ENCODE data around the gene KCNV2.

The KCNV2 gene

GRCh38 chr9:2717385-2717784 lies at the start of gene KCNV2:
KCNV2 (plus strand) TSS chr9:2717510; CDS start chr9:2717740, 230 bp downstream.
- Histone ChIP-seq H3K27ac (ENCODE audit: low read length) (no peak within 1 kb of the TSS), H3K4me3 (ENCODE audit: low read length) (no peak within 1 kb of the TSS)

DNA sequence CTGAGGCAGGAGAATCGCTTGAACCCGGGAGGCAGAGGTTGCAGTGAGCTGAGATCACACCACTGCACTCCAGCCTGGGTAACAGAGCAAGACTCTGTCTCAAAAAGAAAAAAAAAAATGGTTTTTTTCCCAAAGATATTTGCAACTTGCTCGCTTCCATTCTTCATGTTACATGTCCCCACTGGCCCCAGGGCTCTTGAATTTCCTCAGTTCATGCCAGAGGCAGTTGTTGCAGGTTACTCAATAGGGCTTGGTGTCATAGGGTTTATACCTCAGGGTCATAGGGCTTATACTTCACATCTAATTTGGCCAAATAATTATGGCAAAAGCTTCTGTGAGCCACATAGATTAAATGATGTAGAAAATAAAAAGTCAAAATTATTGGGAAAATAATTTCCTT lies 44.1 kb upstream of the KCNV2 start:
- H3K9me3 ChIP-seq (ENCODE audit: insufficient read depth, low read depth, low read length) = no peaks in the 10 kb centered on the region
- H3K9ac ChIP-seq (ENCODE audit: low read depth, low read length) = no peak overlapping the region
- peaks cover 10% of the 10 kb centered on the region for H3K4me1 ChIP-seq (ENCODE audit: insufficient read depth, low read length)
- H3K36me3 ChIP-seq (ENCODE audit: insufficient read depth, low read depth, low read length) = no peaks in the 10 kb centered on the region
- H3K27ac ChIP-seq (ENCODE audit: low read length) = no peak overlapping the region
- no peak overlapping the region for H3K4me3 ChIP-seq (ENCODE audit: low read length)
- H3K27me3 ChIP-seq (ENCODE audit: insufficient read depth, low read length) = no peaks in the 10 kb centered on the region

More at GRCh38 chr9:2717385-2717784, at the start of gene KCNV2:
- Histone ChIP-seq H3K9me3 (ENCODE audit: insufficient read depth, low read depth, low read length) (no peaks in the 10 kb centered on the region), H3K9ac (ENCODE audit: low read depth, low read length) (no peak within 1 kb of the TSS), H3K36me3 (ENCODE audit: insufficient read depth, low read depth, low read length) (no peaks in the 10 kb centered on the region), H3K27me3 (ENCODE audit: insufficient read depth, low read length) (no peaks in the 10 kb centered on the region), H3K4me1 (ENCODE audit: insufficient read depth, low read length) (no peaks in the 10 kb centered on the region)

DNA sequence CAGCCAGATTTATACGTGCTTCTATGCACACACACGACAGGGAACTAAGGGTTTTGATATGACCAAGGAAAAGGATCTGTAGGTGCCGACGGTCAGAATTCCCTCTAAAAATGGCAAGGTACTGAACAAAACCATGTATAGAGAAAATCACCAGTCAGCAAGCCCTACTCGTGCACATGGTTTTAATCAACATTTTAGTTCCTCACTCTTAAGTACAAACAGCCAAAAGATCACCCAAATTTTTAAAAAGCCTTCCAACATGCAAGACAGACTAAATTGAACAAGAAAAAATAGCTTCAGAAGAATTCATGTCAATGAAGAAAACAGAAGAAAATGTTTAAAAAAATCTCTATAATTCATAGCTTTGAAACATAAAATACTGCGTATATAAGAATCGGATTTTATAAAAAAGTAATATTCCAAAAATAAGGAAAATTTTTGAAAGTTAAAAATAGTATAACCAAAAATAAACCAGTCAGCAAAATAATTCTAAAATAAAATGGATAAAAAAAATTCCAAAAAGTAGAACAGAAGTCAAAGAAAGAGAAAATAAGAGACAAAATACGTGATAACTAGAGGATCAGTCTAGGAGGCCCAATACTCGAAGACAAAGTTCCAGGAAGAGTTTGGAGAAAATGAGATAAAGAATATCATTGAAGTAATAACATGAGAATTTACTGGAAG lies 43.0 kb upstream of the KCNV2 start:
- Histone ChIP-seq H3K4me3 (ENCODE audit: low read length) (no peak overlapping the region), H3K27ac (ENCODE audit: low read length) (no peak overlapping the region), H3K36me3 (ENCODE audit: insufficient read depth, low read depth, low read length) (no peaks in the 10 kb centered on the region), H3K9me3 (ENCODE audit: insufficient read depth, low read depth, low read length) (no peaks in the 10 kb centered on the region), H3K27me3 (ENCODE audit: insufficient read depth, low read length) (no peaks in the 10 kb centered on the region), H3K4me1 (ENCODE audit: insufficient read depth, low read length) (peaks cover 10% of the 10 kb centered on the region), H3K9ac (ENCODE audit: low read depth, low read length) (no peak overlapping the region)

DNA sequence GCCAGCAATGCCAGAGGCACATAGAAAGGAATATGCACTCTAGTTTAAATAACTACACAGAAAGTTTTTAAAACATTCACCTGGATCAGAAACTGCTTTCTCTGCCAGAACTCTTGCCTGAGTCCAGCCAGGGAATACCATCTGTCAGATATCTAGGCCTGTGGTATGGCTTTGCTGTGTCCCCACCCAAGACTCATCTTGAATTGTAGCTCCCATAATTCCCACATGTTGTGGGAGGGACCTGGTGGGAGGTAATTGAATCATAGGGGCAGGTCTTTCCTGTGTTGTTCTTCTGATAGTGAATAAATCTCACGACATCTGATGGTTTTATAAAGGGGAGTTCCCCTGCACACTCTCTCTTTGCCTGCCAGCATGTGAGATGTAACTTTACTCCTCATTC lies 41.5 kb upstream of the KCNV2 start:
- Histone ChIP-seq H3K36me3 (ENCODE audit: insufficient read depth, low read depth, low read length) (no peaks in the 10 kb centered on the region), H3K9ac (ENCODE audit: low read depth, low read length) (no peak overlapping the region), H3K27me3 (ENCODE audit: insufficient read depth, low read length) (no peaks in the 10 kb centered on the region), H3K4me1 (ENCODE audit: insufficient read depth, low read length) (peaks cover 10% of the 10 kb centered on the region), H3K4me3 (ENCODE audit: low read length) (no peak overlapping the region), H3K27ac (ENCODE audit: low read length) (no peak overlapping the region), H3K9me3 (ENCODE audit: insufficient read depth, low read depth, low read length) (no peaks in the 10 kb centered on the region)

- Histone ChIP-seq H3K9me3 (ENCODE audit: insufficient read depth, low read depth, low read length) (no peaks in the 10 kb centered on the region), H3K36me3 (ENCODE audit: insufficient read depth, low read depth, low read length) (no peaks in the 10 kb centered on the region), H3K27me3 (ENCODE audit: insufficient read depth, low read length) (no peaks in the 10 kb centered on the region), H3K4me3 (ENCODE audit: low read length) (no peak overlapping the region), H3K9ac (ENCODE audit: low read depth, low read length) (no peak overlapping the region), H3K4me1 (ENCODE audit: insufficient read depth, low read length) (peaks cover 10% of the 10 kb centered on the region), H3K27ac (ENCODE audit: low read length) (no peak overlapping the region)
These were observed 40.8 kb upstream of the KCNV2 start for GRCh38 chr9:2676466-2676865.

DNA sequence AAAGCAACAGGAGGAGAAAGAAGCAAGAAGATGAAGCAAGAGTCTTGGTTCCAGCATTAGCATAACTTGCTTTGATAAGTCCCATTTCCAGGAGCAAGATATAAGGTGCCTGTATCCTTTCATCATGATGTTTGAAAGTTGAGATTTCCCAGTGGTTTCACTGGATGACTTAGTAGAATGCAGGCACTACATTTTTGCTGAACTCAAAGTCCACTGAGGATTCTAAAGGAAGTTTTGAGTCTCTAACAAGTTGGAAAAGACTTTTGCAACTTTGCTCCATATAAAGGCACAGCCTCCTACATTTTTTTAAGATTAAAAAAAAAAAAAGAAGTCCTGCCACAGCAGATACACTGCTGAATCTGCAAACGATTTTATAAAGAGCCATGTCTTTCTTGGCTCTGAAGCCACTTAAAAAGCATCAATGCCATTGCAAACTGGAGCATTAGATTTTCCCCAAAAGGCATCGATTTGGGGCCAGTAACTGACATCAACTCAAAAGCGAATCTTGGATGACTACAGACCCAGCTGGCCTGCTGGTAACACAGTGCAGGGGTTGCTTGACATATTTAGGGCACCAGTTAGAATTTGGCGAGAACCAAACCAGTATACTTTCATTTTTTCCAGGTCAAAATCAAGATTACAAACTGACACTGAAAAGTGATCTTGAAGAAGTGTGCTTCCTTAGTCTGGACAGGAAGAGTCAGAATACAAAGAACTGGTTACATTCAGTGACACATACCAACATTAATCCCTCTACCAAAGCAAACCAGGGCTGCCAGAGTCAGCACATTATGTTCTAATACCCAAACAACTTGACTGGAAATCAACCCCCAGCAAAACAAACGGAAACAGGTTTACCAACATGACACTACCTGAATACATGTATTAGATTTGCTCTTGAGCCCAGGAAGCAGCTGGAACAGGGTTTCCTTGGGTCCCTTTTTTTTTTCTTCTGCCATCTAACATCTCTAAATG lies 39.1 kb upstream of the KCNV2 start:
- Histone ChIP-seq H3K9me3 (ENCODE audit: insufficient read depth, low read depth, low read length) (no peaks in the 10 kb centered on the region), H3K4me1 (ENCODE audit: insufficient read depth, low read length) (peaks cover 10% of the 10 kb centered on the region), H3K27me3 (ENCODE audit: insufficient read depth, low read length) (no peaks in the 10 kb centered on the region), H3K27ac (ENCODE audit: low read length) (no peak overlapping the region), H3K9ac (ENCODE audit: low read depth, low read length) (no peak overlapping the region), H3K36me3 (ENCODE audit: insufficient read depth, low read depth, low read length) (no peaks in the 10 kb centered on the region), H3K4me3 (ENCODE audit: low read length) (no peak overlapping the region)

DNA sequence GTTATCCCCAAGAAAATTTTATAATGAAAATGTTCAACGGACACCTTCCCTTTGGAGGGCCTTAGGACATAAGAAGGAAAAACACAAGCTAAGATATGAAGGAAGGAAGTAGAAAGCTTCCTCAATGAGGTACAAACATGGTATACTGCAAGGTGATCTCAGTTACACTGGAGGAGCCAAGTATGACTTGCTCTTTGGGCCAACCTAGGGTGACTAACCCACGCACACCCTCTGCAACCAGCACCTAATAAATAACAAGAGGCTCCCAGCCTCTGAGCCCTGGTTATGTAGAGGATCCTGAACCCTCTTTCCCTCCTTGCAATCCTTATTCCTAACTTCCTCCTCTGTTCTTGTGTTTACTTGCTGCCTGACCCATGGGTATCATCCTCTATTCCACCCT lies 38.3 kb upstream of the KCNV2 start:
- H3K9me3 ChIP-seq (ENCODE audit: insufficient read depth, low read depth, low read length) = no peaks in the 10 kb centered on the region
- no peak overlapping the region for H3K9ac ChIP-seq (ENCODE audit: low read depth, low read length)
- H3K27me3 ChIP-seq (ENCODE audit: insufficient read depth, low read length) = no peaks in the 10 kb centered on the region
- no peaks in the 10 kb centered on the region for H3K36me3 ChIP-seq (ENCODE audit: insufficient read depth, low read depth, low read length)
- H3K4me3 ChIP-seq (ENCODE audit: low read length) = no peak overlapping the region
- no peak overlapping the region for H3K27ac ChIP-seq (ENCODE audit: low read length)
- H3K4me1 ChIP-seq (ENCODE audit: insufficient read depth, low read length) = peaks cover 10% of the 10 kb centered on the region

GRCh38 chr9:2681981-2682380 lies 35.3 kb upstream of the KCNV2 start:
- no peaks in the 10 kb centered on the region for H3K27me3 ChIP-seq (ENCODE audit: insufficient read depth, low read length)
- H3K36me3 ChIP-seq (ENCODE audit: insufficient read depth, low read depth, low read length) = no peaks in the 10 kb centered on the region
- H3K4me3 ChIP-seq (ENCODE audit: low read length) = no peak overlapping the region

DNA sequence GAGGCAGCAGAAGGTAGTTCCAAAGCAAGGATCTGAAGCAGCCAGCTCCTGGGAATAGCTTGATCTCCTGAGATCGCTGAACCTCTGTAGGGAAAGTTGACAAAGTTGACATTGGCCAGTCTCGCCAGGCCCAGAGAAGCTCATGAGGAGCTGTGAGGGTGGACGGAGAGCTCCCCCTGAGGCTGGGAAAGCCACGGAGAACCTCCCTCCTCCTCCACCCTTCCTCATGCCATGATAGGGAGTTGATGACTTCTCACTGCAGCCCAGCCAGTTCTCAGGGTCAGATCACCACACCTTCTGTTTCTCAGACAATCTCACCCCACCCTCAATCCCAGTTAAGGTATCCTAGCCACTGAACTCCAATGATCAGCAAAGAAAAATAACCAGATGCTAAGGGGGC lies 30.4 kb upstream of the KCNV2 start:
- no peaks in the 10 kb centered on the region for H3K9me3 ChIP-seq (ENCODE audit: insufficient read depth, low read depth, low read length)
- no peak overlapping the region for H3K27ac ChIP-seq (ENCODE audit: low read length)
- H3K4me3 ChIP-seq (ENCODE audit: low read length) = no peak overlapping the region
- H3K36me3 ChIP-seq (ENCODE audit: insufficient read depth, low read depth, low read length) = no peaks in the 10 kb centered on the region
- H3K9ac ChIP-seq (ENCODE audit: low read depth, low read length) = no peak overlapping the region
- H3K4me1 ChIP-seq (ENCODE audit: insufficient read depth, low read length) = no peaks in the 10 kb centered on the region
- no peaks in the 10 kb centered on the region for H3K27me3 ChIP-seq (ENCODE audit: insufficient read depth, low read length)

More at GRCh38 chr9:2681981-2682380, 35.3 kb upstream of the KCNV2 start:
- Histone ChIP-seq H3K27ac (ENCODE audit: low read length) (no peak overlapping the region), H3K9me3 (ENCODE audit: insufficient read depth, low read depth, low read length) (no peaks in the 10 kb centered on the region), H3K4me1 (ENCODE audit: insufficient read depth, low read length) (peaks cover 10% of the 10 kb centered on the region), H3K9ac (ENCODE audit: low read depth, low read length) (no peak overlapping the region)

DNA sequence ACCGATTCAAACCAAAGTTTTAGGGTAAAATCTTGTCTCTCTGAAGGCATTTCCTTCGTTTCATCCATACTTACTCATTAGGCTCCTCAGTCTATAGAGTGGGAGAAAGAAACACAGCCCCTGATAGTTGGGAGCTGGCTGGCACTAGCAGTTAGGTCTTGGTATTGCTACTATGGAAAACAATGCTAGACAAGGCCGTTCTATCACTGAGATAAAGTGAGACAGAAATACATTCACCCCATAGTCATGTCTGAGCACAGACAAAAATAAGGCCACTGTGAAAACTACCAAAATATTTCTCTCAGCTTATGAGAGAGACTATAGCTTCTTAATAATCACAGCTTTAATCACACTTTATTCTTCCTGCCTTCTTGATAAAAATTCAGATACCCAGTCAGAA lies 28.7 kb upstream of the KCNV2 start:
- Histone ChIP-seq H3K9ac (ENCODE audit: low read depth, low read length) (no peak overlapping the region), H3K4me1 (ENCODE audit: insufficient read depth, low read length) (no peaks in the 10 kb centered on the region), H3K9me3 (ENCODE audit: insufficient read depth, low read depth, low read length) (no peaks in the 10 kb centered on the region), H3K4me3 (ENCODE audit: low read length) (no peak overlapping the region), H3K27ac (ENCODE audit: low read length) (no peak overlapping the region), H3K36me3 (ENCODE audit: insufficient read depth, low read depth, low read length) (no peaks in the 10 kb centered on the region), H3K27me3 (ENCODE audit: insufficient read depth, low read length) (no peaks in the 10 kb centered on the region)

DNA sequence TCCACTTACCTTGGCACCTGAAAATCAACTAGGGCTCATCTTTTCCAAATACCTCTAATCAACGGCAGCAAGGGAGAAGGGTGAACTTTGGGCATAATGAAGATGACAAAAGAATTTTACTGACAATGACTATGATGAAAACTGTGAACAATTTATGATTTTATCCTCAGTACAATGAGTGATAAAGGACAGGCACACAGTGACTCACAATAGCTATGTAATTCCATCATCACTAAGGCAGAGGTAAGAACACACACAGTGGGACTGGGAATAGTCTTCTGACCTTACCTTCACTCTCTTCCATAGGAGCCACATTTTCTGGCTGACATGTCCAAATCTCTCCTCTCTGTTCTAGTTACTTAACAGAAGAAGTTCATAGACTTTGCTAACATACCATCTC lies 26.1 kb upstream of the KCNV2 start:
- Histone ChIP-seq H3K9me3 (ENCODE audit: insufficient read depth, low read depth, low read length) (no peaks in the 10 kb centered on the region), H3K4me1 (ENCODE audit: insufficient read depth, low read length) (no peaks in the 10 kb centered on the region), H3K36me3 (ENCODE audit: insufficient read depth, low read depth, low read length) (no peaks in the 10 kb centered on the region), H3K27me3 (ENCODE audit: insufficient read depth, low read length) (no peaks in the 10 kb centered on the region), H3K4me3 (ENCODE audit: low read length) (no peak overlapping the region), H3K9ac (ENCODE audit: low read depth, low read length) (no peak overlapping the region), H3K27ac (ENCODE audit: low read length) (no peak overlapping the region)

DNA sequence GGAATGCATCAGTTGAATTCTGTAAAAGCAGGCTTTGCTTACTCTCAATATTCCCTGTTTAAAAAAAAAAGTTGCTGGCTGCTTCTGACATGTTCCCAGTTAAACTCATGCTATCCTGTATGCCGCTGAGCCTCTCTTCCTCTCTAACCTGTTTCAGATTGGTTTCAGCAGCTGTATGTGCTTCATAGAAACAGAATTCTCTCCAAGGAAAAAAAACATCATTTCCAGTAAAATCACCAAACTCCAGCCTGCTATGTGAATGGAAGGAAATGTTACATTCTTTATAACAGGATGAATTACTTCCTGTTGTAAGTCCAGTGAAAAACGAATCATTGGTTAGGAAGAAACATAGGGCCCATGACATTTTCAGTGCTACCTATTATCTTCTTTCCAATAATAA lies 25.7 kb upstream of the KCNV2 start:
- no peak overlapping the region for H3K9ac ChIP-seq (ENCODE audit: low read depth, low read length)
- H3K36me3 ChIP-seq (ENCODE audit: insufficient read depth, low read depth, low read length) = no peaks in the 10 kb centered on the region
- no peak overlapping the region for H3K4me3 ChIP-seq (ENCODE audit: low read length)
- H3K27me3 ChIP-seq (ENCODE audit: insufficient read depth, low read length) = no peaks in the 10 kb centered on the region
- H3K27ac ChIP-seq (ENCODE audit: low read length) = no peak overlapping the region
- H3K4me1 ChIP-seq (ENCODE audit: insufficient read depth, low read length) = no peaks in the 10 kb centered on the region
- H3K9me3 ChIP-seq (ENCODE audit: insufficient read depth, low read depth, low read length) = no peaks in the 10 kb centered on the region
